HG02642 (cell line): ENCODE results near the gene FRMD4A.
"Not testable (repeated sequence)": the region's sequence is repeated elsewhere in the genome, so short reads cannot be mapped to it uniquely, and the experiment has no call there.

ENCODE experiments used
- ATAC-seq: cut with Tn5 transposase; IDR thresholded peaks from one replicate; pipeline ENCODE4 v1.9.1; 2021; ENCODE audit warnings: mild to moderate bottlenecking; ENCODE audit not compliant: unreplicated experiment, poor library complexity

Gene FRMD4A

GRCh38 chr10:13970236-13970956, 360.3 kb downstream of the FRMD4A start:
- no peak for ATAC-seq

- no peak for ATAC-seq
Observed at GRCh38 chr10:13969792-13970140, 361.0 kb downstream of the FRMD4A start.

- ATAC-seq, result no peak
Observed at GRCh38 chr10:13969118-13969791, 361.5 kb downstream of the FRMD4A start.

GRCh38 chr10:13961853-13962252, 368.9 kb downstream of the FRMD4A start:
- ATAC-seq, result no peak

GRCh38 chr10:13961097-13961496, 369.6 kb downstream of the FRMD4A start:
- ATAC-seq, result no peak

GRCh38 chr10:13960603-13961002, 370.1 kb downstream of the FRMD4A start:
- ATAC-seq, result no peak

- ATAC-seq, result no peak
Observed at GRCh38 chr10:13959443-13960359, 371.0 kb downstream of the FRMD4A start.

- ATAC-seq, result no peak
Observed at GRCh38 chr10:13957856-13958255, 372.9 kb downstream of the FRMD4A start.

- no peak for ATAC-seq
Observed at GRCh38 chr10:13956826-13957225, 373.9 kb downstream of the FRMD4A start.

- ATAC-seq, result no peak
Observed at GRCh38 chr10:13955409-13956068, 375.2 kb downstream of the FRMD4A start.

- ATAC-seq, result not testable (repeated sequence)
Observed at GRCh38 chr10:13954195-13954594, 376.5 kb downstream of the FRMD4A start.

- no peak for ATAC-seq
Observed at GRCh38 chr10:13953371-13953770, 377.4 kb downstream of the FRMD4A start.

GRCh38 chr10:13950543-13950939, 380.2 kb downstream of the FRMD4A start:
- no peak for ATAC-seq

GRCh38 chr10:13949844-13950542, 380.7 kb downstream of the FRMD4A start:
- ATAC-seq, result no peak

GRCh38 chr10:13946209-13946460, 384.6 kb downstream of the FRMD4A start:
- no peak for ATAC-seq

- ATAC-seq, result no peak
Observed at GRCh38 chr10:13945390-13946208, 385.1 kb downstream of the FRMD4A start.

- no peak for ATAC-seq
Observed at GRCh38 chr10:13944823-13945222, 385.9 kb downstream of the FRMD4A start.

- ATAC-seq, result no peak
Observed at GRCh38 chr10:13943735-13944398, 386.9 kb downstream of the FRMD4A start.

GRCh38 chr10:13942035-13942434, 388.7 kb downstream of the FRMD4A start:
- ATAC-seq, result no peak
